A549 (cell line): ENCODE data around the gene CHMP2B. TPM values are rescaled to one million over a fixed set of nuclear protein-coding genes. Genes with fewer than 3 reads are reported as not detected.

Experiments used
- ATAC-seq, 2 experiments: fragments of 200-7000 bp in 1 of 2; fragments of >200 bp in 1 of 2; cut with Nextera tagmentation in 1 of 2; cut with Tn5 transposase in 1 of 2; 3 replicates each; pipeline versions ENCODE4 v1.8.0 to v1.9.1; 2018 to 2020; ENCODE audit warnings: mild to moderate bottlenecking in 1 of 2, moderate library complexity in 1 of 2
- CTCF ChIA-PET: fragments of 300-600 bp; sonication (Branson Sonifier 250); formaldehyde crosslinking; extraction: SDS; loops from one replicate; lab custom pipeline; 2021; ENCODE audit warnings: antibody characterized with exemption, inconsistent platforms; lab: Yijun Ruan, JAX
- POLR2A ChIA-PET: fragments of 350-600 bp; formaldehyde crosslinking; extraction: SDS; loops from one replicate; lab custom pipeline; 2021; ENCODE audit warnings: antibody characterized with exemption, inconsistent platforms; lab: Yijun Ruan, JAX
- DNase-seq, 2 experiments: peaks; one replicate each; pipeline versions ENCODE4 v3.0.0 to v3.0.0-alpha.2; 2011 to 2016; ENCODE audit warnings: low read depth in 1 of 2, low spot score in 1 of 2
- FAIRE-seq: peaks from 2 replicates; lab custom pipeline; 2011; peaks lifted over from hg19 to GRCh38; lab: Jason Lieb, UNC
- H3K27ac ChIP-seq, 2 experiments: fragments of >200 bp; sonication (Bioruptor Twin); formaldehyde crosslinking; 3 replicates each; pipeline ENCODE4 v1.5.1; 2016 to 2017
- H3K4me1 ChIP-seq: fragments of >200 bp; sonication (Bioruptor Twin); formaldehyde crosslinking; 3 replicates; pipeline ENCODE4 v1.6.1; 2016
- H3K4me2 ChIP-seq: fragments of >200 bp; sonication (Bioruptor Twin); formaldehyde crosslinking; 3 replicates; pipeline ENCODE4 v1.6.1; 2016
- H3K4me3 ChIP-seq: fragments of >200 bp; sonication (Bioruptor Twin); formaldehyde crosslinking; 3 replicates; pipeline ENCODE4 v1.5.1; 2016
- H3K9me3 ChIP-seq: fragments of >200 bp; sonication (Bioruptor Twin); formaldehyde crosslinking; 3 replicates; pipeline ENCODE4 v1.6.1; 2016
- BHLHE40 ChIP-seq: IDR thresholded peaks from 2 replicates; pipeline ENCODE4 v1.6.1; 2012; ENCODE audit warnings: low read depth, low read length, inconsistent platforms
- CEBPB ChIP-seq, 2 experiments: fragments of >200 bp in 1 of 2; sonication (Bioruptor Twin) in 1 of 2; formaldehyde crosslinking in 1 of 2; IDR thresholded peaks; 2 replicates each; pipeline ENCODE4 v1.6.1; 2012 to 2016
- CHD4 ChIP-seq: fragments of 200-600 bp; sonication (generic); IDR thresholded peaks from 2 replicates; pipeline ENCODE4 v1.6.1; 2016; ENCODE audit warnings: antibody characterized with exemption, mild to moderate bottlenecking, borderline replicate concordance
- GATA3 ChIP-seq: IDR thresholded peaks from 2 replicates; pipeline ENCODE4 v1.6.1; 2012; ENCODE audit warnings: borderline replicate concordance
- HDAC2 ChIP-seq: fragments of 200-600 bp; sonication (generic); IDR thresholded peaks from 2 replicates; pipeline ENCODE4 v1.6.1; 2016
- HOXB13 ChIP-seq: fragments of 250-450 bp; sonication (Bioruptor Pico); IDR thresholded peaks from 2 replicates; pipeline ENCODE4 v1.5.0; 2020; ENCODE audit warnings: low read depth, mild to moderate bottlenecking, moderate library complexity
- JUNB ChIP-seq: fragments of >200 bp; sonication (Bioruptor Twin); formaldehyde crosslinking; IDR thresholded peaks from 2 replicates; pipeline ENCODE4 v1.6.1; 2016
- MAZ ChIP-seq: fragments of 150-350 bp; IDR thresholded peaks from 2 replicates; pipeline ENCODE4 v1.6.1; 2014; ENCODE audit warnings: antibody characterized with exemption, low read depth, low read length, borderline replicate concordance
- NFE2L2 ChIP-seq: fragments of 150-350 bp; conservative IDR thresholded peaks from 2 replicates; pipeline ENCODE4 v1.6.1; 2014; ENCODE audit warnings: low read length
- POLR2AphosphoS2 ChIP-seq: conservative IDR thresholded peaks from 2 replicates; pipeline ENCODE4 v1.6.1; 2012; ENCODE audit warnings: low read length, improper control_type of control experiment, inconsistent platforms
- RAD21 ChIP-seq, 2 experiments: fragments of >200 bp in 1 of 2; sonication (Bioruptor Twin) in 1 of 2; formaldehyde crosslinking in 1 of 2; IDR thresholded peaks in 1 of 2; conservative IDR thresholded peaks in 1 of 2; 2 replicates in 1 of 2; 3 replicates in 1 of 2; pipeline ENCODE4 v1.6.1; 2012 to 2018; ENCODE audit warnings: inconsistent platforms in 1 of 2
- RARB ChIP-seq: fragments of 250-450 bp; sonication (Bioruptor Pico); IDR thresholded peaks from 2 replicates; pipeline ENCODE4 v1.8.0; 2021; ENCODE audit warnings: mild to moderate bottlenecking, moderate library complexity
- RCOR1 ChIP-seq: fragments of 150-350 bp; IDR thresholded peaks from 2 replicates; pipeline ENCODE4 v1.6.1; 2014; ENCODE audit warnings: antibody characterized with exemption, low read length, low read depth
- TFCP2L1 ChIP-seq: fragments of 250-450 bp; sonication (Bioruptor Pico); IDR thresholded peaks from 2 replicates; pipeline ENCODE4 v1.5.0; 2021; ENCODE audit warnings: mild to moderate bottlenecking
- WGBS: methylation state at CpG from one replicate; pipeline ENCODE4 v1.1.6; 2017; ENCODE audit errors: missing lambda C conversion rate; 5-methylcytosine and 5-hydroxymethylcytosine counted together
- polyA plus RNA-seq, 4 experiments: library from polyadenylated mRNA; depleted of rRNA in 3 of 4; stranded (reverse); fragments of >200 nt; fragmentation: RNase III in 1 of 4; extraction: RNeasy Plus Mini Kit Qiagen cat#74134 plus additional on column Dnase treatment in 1 of 4; gene quantifications; 2 replicates in 3 of 4; 3 replicates in 1 of 4; pipeline ENCODE4 v1.2.3, GENCODE V29; 2011 to 2017
- TF ChIP-seq, protein P1 (sequence below): fragments of 250-450 bp; sonication (Bioruptor Pico); IDR thresholded peaks from 2 replicates; pipeline ENCODE4 v1.5.0; 2021; ENCODE audit warnings: mild to moderate bottlenecking, moderate library complexity, borderline replicate concordance
- TF ChIP-seq, protein P2 (sequence below): fragments of >200 bp; sonication (Bioruptor Twin); formaldehyde crosslinking; IDR thresholded peaks from 2 replicates; pipeline ENCODE4 v1.6.1; 2016
- TF ChIP-seq, protein P3 (sequence below): IDR thresholded peaks from 2 replicates; pipeline ENCODE4 v1.6.1; 2012
- TF ChIP-seq, protein P4 (sequence below): fragments of 150-350 bp; IDR thresholded peaks from 2 replicates; pipeline ENCODE4 v1.6.1; 2014; ENCODE audit warnings: low read depth, mild to moderate bottlenecking, low read length
- TF ChIP-seq, protein P5 (sequence below): fragments of >200 bp; sonication (Bioruptor Twin); formaldehyde crosslinking; IDR thresholded peaks from 3 replicates; pipeline ENCODE4 v1.5.1; 2016

CHMP2B gene
- polyA plus RNA-seq, 2 of the 4 experiments (the other 2 are of a cell fraction) = 57.2 to 85.8 TPM

DNA sequence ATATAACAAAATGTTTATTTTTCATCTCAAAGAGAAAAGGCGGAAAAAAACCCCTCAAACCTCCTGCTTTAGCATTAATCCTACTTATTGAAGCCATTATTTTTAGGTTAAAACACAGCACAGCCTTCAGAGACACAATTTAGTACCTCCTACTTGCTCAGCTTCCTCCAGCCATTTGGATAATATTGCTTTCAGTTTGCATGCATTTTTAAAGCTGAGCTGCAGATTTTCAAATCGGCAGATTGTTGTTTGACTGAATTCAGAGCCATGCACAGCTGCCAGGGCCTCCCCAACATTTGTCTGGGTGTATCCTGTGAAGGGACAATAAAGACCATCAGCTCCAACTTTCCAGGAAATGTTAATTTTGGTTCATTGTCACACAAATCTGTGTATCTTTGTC is 34.8 kb downstream of the CHMP2B start:
- FAIRE-seq (no peak), ATAC-seq (no peak; a peak in 1 of 6 replicates), DNase-seq (peak in 1 of 2 experiments; percentile 16)
- TF ChIP-seq, protein P1, sequence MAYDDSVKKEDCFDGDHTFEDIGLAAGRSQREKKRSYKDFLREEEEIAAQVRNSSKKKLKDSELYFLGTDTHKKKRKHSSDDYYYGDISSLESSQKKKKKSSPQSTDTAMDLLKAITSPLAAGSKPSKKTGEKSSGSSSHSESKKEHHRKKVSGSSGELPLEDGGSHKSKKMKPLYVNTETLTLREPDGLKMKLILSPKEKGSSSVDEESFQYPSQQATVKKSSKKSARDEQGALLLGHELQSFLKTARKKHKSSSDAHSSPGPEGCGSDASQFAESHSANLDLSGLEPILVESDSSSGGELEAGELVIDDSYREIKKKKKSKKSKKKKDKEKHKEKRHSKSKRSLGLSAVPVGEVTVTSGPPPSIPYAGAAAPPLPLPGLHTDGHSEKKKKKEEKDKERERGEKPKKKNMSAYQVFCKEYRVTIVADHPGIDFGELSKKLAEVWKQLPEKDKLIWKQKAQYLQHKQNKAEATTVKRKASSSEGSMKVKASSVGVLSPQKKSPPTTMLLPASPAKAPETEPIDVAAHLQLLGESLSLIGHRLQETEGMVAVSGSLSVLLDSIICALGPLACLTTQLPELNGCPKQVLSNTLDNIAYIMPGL (CRISPR knock-in tag) = no peak
- no peak for TF ChIP-seq RARB (CRISPR knock-in tag)
- no peak for TF ChIP-seq TFCP2L1 (CRISPR knock-in tag)
- TF ChIP-seq MAZ = no peak
- no peak for TF ChIP-seq RCOR1
- no peak for TF ChIP-seq JUNB
- no peak for TF ChIP-seq HOXB13 (CRISPR knock-in tag)
- TF ChIP-seq RAD21 (conservative IDR thresholded peaks at IDR 0.05 in 1 of 2, IDR thresholded peaks at IDR 0.05 in 1 of 2) = no peak
- no peak for TF ChIP-seq CHD4
- TF ChIP-seq, protein P2, sequence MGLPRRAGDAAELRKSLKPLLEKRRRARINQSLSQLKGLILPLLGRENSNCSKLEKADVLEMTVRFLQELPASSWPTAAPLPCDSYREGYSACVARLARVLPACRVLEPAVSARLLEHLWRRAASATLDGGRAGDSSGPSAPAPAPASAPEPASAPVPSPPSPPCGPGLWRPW = no peak
- TF ChIP-seq POLR2AphosphoS2 = no peak
- ChIA-PET POLR2A (no interaction called here), CTCF (interaction anchor here (1.2 to 3.7 kb wide), 4 partner anchors 89 to 744 kb away, joined by 4 to 29 read pairs (median 15); partner anchors contain the start of gene HTR1F)
- Histone ChIP-seq H3K4me2 (peak overlapping the region; percentile 81), H3K4me3 (no peak overlapping the region), H3K27ac (peak overlapping the region; percentile 64 to 77), H3K9me3 (no peaks in the 10 kb centered on the region), H3K4me1 (peaks cover 43% of the 10 kb centered on the region)
- WGBS = 14% methylated on average over 2 of the region's 2 CpGs

DNA sequence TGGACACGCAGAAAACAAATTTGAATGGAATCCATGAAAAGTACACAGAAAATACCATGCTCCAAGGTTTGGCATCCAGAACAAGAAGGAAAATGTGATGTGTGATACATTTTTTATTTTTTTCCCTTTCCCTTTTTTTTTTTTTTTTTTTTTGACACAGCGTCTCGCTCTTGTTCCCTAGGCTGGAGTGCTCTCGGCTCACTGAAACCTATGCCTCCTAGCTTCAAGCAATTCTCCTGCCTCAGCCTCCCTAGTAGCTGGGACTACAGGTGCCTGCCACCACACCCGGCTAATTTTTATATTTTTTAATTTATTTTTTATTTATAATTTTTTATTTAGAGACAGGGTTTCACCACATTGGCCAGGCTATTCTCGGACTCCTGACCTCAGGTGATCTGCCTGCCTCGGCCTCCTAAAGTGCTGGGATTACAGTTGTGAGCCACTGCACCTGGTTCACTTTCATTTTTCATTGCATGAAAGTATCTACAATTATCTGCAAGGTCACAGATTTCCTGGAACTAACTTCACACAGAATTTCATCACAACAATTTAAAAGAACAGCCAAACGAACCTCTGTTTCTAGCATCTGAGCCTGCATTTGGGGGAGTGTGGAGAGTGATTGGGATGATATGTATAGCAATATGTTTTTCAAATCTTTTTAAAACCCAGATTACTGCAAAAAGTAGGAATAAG is 41.0 kb downstream of the CHMP2B start:
- POLR2A ChIA-PET = no interaction called here
- H3K4me3 ChIP-seq = no peak overlapping the region
- no peak overlapping the region for H3K27ac ChIP-seq
- FAIRE-seq = no peak
- DNase-seq = no peak
- no peaks in the 10 kb centered on the region for H3K9me3 ChIP-seq
- TF ChIP-seq NFE2L2 (no peak), HDAC2 (no peak), GATA3 (no peak), CEBPB (IDR thresholded peaks at IDR 0.05) (no peak), BHLHE40 (no peak)
- TF ChIP-seq, protein P3, sequence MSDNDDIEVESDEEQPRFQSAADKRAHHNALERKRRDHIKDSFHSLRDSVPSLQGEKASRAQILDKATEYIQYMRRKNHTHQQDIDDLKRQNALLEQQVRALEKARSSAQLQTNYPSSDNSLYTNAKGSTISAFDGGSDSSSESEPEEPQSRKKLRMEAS = no peak
- TF ChIP-seq, protein P4, sequence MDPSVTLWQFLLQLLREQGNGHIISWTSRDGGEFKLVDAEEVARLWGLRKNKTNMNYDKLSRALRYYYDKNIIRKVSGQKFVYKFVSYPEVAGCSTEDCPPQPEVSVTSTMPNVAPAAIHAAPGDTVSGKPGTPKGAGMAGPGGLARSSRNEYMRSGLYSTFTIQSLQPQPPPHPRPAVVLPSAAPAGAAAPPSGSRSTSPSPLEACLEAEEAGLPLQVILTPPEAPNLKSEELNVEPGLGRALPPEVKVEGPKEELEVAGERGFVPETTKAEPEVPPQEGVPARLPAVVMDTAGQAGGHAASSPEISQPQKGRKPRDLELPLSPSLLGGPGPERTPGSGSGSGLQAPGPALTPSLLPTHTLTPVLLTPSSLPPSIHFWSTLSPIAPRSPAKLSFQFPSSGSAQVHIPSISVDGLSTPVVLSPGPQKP = no peak
- TF ChIP-seq, protein P5, sequence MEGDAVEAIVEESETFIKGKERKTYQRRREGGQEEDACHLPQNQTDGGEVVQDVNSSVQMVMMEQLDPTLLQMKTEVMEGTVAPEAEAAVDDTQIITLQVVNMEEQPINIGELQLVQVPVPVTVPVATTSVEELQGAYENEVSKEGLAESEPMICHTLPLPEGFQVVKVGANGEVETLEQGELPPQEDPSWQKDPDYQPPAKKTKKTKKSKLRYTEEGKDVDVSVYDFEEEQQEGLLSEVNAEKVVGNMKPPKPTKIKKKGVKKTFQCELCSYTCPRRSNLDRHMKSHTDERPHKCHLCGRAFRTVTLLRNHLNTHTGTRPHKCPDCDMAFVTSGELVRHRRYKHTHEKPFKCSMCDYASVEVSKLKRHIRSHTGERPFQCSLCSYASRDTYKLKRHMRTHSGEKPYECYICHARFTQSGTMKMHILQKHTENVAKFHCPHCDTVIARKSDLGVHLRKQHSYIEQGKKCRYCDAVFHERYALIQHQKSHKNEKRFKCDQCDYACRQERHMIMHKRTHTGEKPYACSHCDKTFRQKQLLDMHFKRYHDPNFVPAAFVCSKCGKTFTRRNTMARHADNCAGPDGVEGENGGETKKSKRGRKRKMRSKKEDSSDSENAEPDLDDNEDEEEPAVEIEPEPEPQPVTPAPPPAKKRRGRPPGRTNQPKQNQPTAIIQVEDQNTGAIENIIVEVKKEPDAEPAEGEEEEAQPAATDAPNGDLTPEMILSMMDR = no peak
- TF ChIP-seq, protein P2 = no peak
- TF ChIP-seq, all 56 proteins: peak for 0
- Histone ChIP-seq H3K4me1 (peaks cover 12% of the 10 kb centered on the region), H3K4me2 (no peak overlapping the region)
- no peak for ATAC-seq
- 93% methylated on average over 8 of the region's 8 CpGs for WGBS
- CTCF ChIA-PET = interaction anchor here (1.0 kb wide), 2 partner anchors 9 to 236 kb away, joined by 3 to 4 read pairs; no protein-coding TSS in a partner anchor
